C4-2B (cell line): ENCODE measurements around the gene CDRT4.

Source experiments
- H3K27ac ChIP-seq: fragments of 450-650 bp; 2 replicates; pipeline ENCODE4 v1.5.1; 2017
- CTCF ChIP-seq: fragments of 450-650 bp; conservative IDR thresholded peaks from 2 replicates; pipeline ENCODE4 v1.5.1; 2017; ENCODE audit warnings: mild to moderate bottlenecking
- ZFX ChIP-seq: fragments of 450-650 bp; IDR thresholded peaks from 2 replicates; pipeline ENCODE4 v1.6.1; 2017

CDRT4 gene

DNA sequence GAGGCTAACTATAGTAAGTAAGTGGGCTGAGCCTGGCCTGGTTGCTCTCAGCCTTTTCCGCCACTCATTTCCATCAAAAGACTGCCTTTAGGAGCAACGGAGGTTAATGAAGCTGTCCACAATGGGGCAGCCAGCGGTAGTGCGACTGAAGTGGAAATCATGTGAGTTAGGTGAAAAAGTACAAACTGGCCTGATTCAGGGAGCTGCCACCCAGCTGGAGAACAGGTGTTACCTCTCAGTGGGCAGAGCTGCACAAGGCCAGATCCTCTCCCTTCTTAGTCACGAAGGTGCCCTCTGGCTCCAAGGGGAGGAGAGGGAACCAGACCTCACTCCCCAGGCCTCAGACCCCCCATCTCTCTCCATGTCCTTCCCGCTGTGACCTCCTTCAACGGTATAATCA, 34.4 kb upstream of the CDRT4 start:
- no peak overlapping the region for H3K27ac ChIP-seq
- no peak for TF ChIP-seq CTCF
- TF ChIP-seq ZFX = no peak

GRCh38 chr17:15501282-15501681, 33.9 kb upstream of the CDRT4 start:
- TF ChIP-seq ZFX = no peak
- TF ChIP-seq CTCF = no peak
- H3K27ac ChIP-seq = no peak overlapping the region

DNA sequence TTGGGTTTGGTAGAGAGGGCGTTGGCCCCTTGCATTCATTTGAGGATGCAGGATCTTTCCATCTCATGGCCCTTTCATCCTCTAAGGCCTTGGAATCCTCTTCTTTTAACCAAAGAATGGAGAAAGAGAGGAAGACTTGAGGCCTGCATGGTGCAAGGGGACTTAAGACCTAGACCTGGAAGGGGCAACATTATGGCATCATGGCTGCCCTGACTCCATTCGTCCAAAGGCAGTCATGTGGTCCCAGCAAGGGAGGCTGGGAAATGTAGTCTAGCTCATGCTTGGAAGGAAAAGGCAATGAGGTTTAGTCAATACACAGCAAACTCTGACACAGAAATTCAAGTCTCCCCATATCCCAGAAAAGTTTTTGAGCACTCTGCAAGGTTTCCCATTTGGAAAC, 30.7 kb upstream of the CDRT4 start:
- no peak overlapping the region for H3K27ac ChIP-seq
- no peak for TF ChIP-seq ZFX
- TF ChIP-seq CTCF = no peak

- no peak for TF ChIP-seq CTCF
- no peak for TF ChIP-seq ZFX
- no peak overlapping the region for H3K27ac ChIP-seq
Observed at GRCh38 chr17:15496735-15497670, 29.6 kb upstream of the CDRT4 start.

- no peak overlapping the region for H3K27ac ChIP-seq
- no peak for TF ChIP-seq CTCF
- no peak for TF ChIP-seq ZFX
Observed at GRCh38 chr17:15494821-15495220, 27.4 kb upstream of the CDRT4 start.

- H3K27ac ChIP-seq = no peak overlapping the region
- TF ChIP-seq ZFX (no peak), CTCF (no peak)
Observed at GRCh38 chr17:15493693-15494035, 26.2 kb upstream of the CDRT4 start.

- no peak overlapping the region for H3K27ac ChIP-seq
- TF ChIP-seq ZFX = no peak
- TF ChIP-seq CTCF = no peak
Observed at GRCh38 chr17:15492791-15493692, 25.6 kb upstream of the CDRT4 start.
